ENCODE measurements around the gene GSK3B. TPM values are rescaled to one million over a fixed set of nuclear protein-coding genes. Genes with fewer than 3 reads are reported as not detected.

Gene GSK3B
- total and polyA plus RNA-seq, 2 donors (not counting 1 experiment from before 2014, with no cell fraction given): 12.3 to 33.3 TPM

DNA sequence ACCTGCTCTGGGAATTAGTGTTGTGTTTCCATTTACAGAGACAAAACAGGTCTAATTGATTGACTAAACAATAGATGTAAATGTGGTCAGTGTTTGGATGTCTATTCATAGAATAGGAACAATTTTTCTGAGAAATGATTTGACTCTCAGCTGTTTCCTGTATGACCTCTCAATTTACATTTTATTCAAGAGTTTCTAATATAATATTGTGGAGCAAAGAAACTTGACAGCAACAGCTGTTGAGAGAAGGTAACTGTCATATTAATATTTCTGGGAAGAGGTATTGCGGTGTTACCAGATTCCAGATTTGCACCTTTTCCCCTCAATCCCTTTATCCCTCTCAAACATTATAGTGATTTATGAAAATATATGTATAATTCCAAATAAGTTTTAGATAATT, 316.1 kb downstream of the GSK3B start:
- no peak overlapping the region for H3K4me2 ChIP-seq (replicated peaks; ENCODE audit: low read depth, low read length, poor library complexity, severe bottlenecking)
- H3K27me3 ChIP-seq (replicated peaks in 1 of 4; ENCODE audit: control extremely low read depth in 1 of 4, control insufficient read depth in 3 of 4, insufficient read depth in 4 of 4, low read length in 3 of 4): no peaks in the 10 kb centered on the region
- POLR2A ChIA-PET: no interaction called here
- peaks cover 0 to 4% (median 3%) of the 10 kb centered on the region in 3 donors for H3K9me3 ChIP-seq (ENCODE audit: control extremely low read depth in 1 of 3, control insufficient read depth in 2 of 3, insufficient read depth in 1 of 3, low read length in 2 of 3)
- TF ChIP-seq EZH2 (IDR thresholded peaks at IDR 0.05; ENCODE audit: borderline replicate concordance, insufficient read depth, low read depth, low read length, poor library complexity, severe bottlenecking): no peak
- TF ChIP-seq, protein P1, sequence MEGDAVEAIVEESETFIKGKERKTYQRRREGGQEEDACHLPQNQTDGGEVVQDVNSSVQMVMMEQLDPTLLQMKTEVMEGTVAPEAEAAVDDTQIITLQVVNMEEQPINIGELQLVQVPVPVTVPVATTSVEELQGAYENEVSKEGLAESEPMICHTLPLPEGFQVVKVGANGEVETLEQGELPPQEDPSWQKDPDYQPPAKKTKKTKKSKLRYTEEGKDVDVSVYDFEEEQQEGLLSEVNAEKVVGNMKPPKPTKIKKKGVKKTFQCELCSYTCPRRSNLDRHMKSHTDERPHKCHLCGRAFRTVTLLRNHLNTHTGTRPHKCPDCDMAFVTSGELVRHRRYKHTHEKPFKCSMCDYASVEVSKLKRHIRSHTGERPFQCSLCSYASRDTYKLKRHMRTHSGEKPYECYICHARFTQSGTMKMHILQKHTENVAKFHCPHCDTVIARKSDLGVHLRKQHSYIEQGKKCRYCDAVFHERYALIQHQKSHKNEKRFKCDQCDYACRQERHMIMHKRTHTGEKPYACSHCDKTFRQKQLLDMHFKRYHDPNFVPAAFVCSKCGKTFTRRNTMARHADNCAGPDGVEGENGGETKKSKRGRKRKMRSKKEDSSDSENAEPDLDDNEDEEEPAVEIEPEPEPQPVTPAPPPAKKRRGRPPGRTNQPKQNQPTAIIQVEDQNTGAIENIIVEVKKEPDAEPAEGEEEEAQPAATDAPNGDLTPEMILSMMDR (IDR thresholded peaks at IDR 0.05): no peak
- ATAC-seq (ENCODE audit: low read depth) (no peak), DNase-seq (no peak)
- intact Hi-C loops (cut with micrococcal nuclease): no loop called here
- WGBS (ENCODE audit: insufficient coverage): no CpG with 5 or more reads among the region's 1 CpG
- no peak overlapping the region for H2AFZ ChIP-seq (ENCODE audit: insufficient read depth, low read depth, low read length, poor library complexity, severe bottlenecking)
- Mint-ChIP-seq H3K4me3 (no peak overlapping the region), H3K4me1 (no peaks in the 10 kb centered on the region), H3K9me3 (ENCODE audit: insufficient read depth) (no peaks in the 10 kb centered on the region), H3K27me3 (no peaks in the 10 kb centered on the region), H3K27ac (no peak overlapping the region)
- H3K27ac ChIP-seq (ENCODE audit: low read length in 2 of 2): no peak overlapping the region
- no peaks in the 10 kb centered on the region for H3K4me1 ChIP-seq (ENCODE audit: control insufficient read depth in 2 of 2, insufficient read depth in 2 of 2, low read length in 2 of 2)
- CTCF ChIA-PET: no interaction called here
- no peaks in the 10 kb centered on the region for H3K79me2 ChIP-seq (ENCODE audit: control insufficient read depth, insufficient read depth, low read length)
- H3K9ac ChIP-seq (ENCODE audit: low read length): no peak overlapping the region
- H3K36me3 ChIP-seq (replicated peaks in 1 of 2; ENCODE audit: control extremely low read depth in 1 of 2, control insufficient read depth in 1 of 2, extremely low read depth in 1 of 2, insufficient read depth in 2 of 2, low read length in 1 of 2): no peaks in the 10 kb centered on the region
- no peak overlapping the region for H3K4me3 ChIP-seq (ENCODE audit: control extremely low read depth in 1 of 5, extremely low read depth in 1 of 5, insufficient read depth in 1 of 5, low read depth in 2 of 5, low read length in 4 of 5)
- no peaks in the 10 kb centered on the region for H4K20me1 ChIP-seq (ENCODE audit: control insufficient read depth, insufficient read depth, low read length, poor library complexity, severe bottlenecking)

DNA sequence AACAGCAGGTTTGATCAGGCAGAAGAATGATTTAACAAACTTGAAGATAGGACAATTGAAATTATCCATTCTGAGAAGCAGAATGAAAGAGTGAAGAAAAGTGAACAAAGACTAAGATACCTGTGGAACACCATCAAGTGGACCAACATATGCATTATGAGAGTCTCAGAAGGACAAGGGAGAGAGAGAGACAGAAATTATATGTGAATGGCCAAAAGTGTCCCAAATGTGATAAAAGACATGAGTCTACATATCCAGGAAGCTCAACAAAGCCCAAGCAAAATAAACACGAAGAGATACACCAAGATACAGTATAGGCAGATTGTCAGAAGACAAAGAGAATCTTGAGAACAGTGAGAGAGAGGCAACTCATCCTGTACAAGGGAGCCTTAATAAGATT, 317.9 kb downstream of the GSK3B start:
- intact Hi-C loops (cut with micrococcal nuclease): no loop called here
- Mint-ChIP-seq H3K9me3 (ENCODE audit: insufficient read depth) (no peaks in the 10 kb centered on the region), H3K27me3 (peaks cover 4% of the 10 kb centered on the region), H3K27ac (no peak overlapping the region), H3K4me1 (no peaks in the 10 kb centered on the region), H3K4me3 (no peak overlapping the region)
- Histone ChIP-seq H3K27ac (ENCODE audit: low read length in 2 of 2) (no peak overlapping the region), H3K27me3 (replicated peaks in 1 of 4; ENCODE audit: control extremely low read depth in 1 of 4, control insufficient read depth in 3 of 4, insufficient read depth in 4 of 4, low read length in 3 of 4) (no peaks in the 10 kb centered on the region), H3K4me2 (replicated peaks; ENCODE audit: low read depth, low read length, poor library complexity, severe bottlenecking) (no peak overlapping the region), H3K79me2 (ENCODE audit: control insufficient read depth, insufficient read depth, low read length) (no peaks in the 10 kb centered on the region), H3K36me3 (replicated peaks in 1 of 2; ENCODE audit: control extremely low read depth in 1 of 2, control insufficient read depth in 1 of 2, extremely low read depth in 1 of 2, insufficient read depth in 2 of 2, low read length in 1 of 2) (no peaks in the 10 kb centered on the region), H3K9ac (ENCODE audit: low read length) (no peak overlapping the region), H3K4me3 (ENCODE audit: control extremely low read depth in 1 of 5, extremely low read depth in 1 of 5, insufficient read depth in 1 of 5, low read depth in 2 of 5, low read length in 4 of 5) (no peak overlapping the region), H3K9me3 (ENCODE audit: control extremely low read depth in 1 of 3, control insufficient read depth in 2 of 3, insufficient read depth in 1 of 3, low read length in 2 of 3) (peaks cover 0 to 4% (median 3%) of the 10 kb centered on the region in 3 donors), H4K20me1 (ENCODE audit: control insufficient read depth, insufficient read depth, low read length, poor library complexity, severe bottlenecking) (no peaks in the 10 kb centered on the region), H2AFZ (ENCODE audit: insufficient read depth, low read depth, low read length, poor library complexity, severe bottlenecking) (no peak overlapping the region), H3K4me1 (ENCODE audit: control insufficient read depth in 2 of 2, insufficient read depth in 2 of 2, low read length in 2 of 2) (no peaks in the 10 kb centered on the region)
- POLR2A ChIA-PET: no interaction called here
- DNase-seq: no peak
- WGBS (ENCODE audit: insufficient coverage): no CpG with 5 or more reads among the region's 1 CpG
- TF ChIP-seq, protein P1 (IDR thresholded peaks at IDR 0.05): no peak
- TF ChIP-seq EZH2 (IDR thresholded peaks at IDR 0.05; ENCODE audit: borderline replicate concordance, insufficient read depth, low read depth, low read length, poor library complexity, severe bottlenecking): no peak
- CTCF ChIA-PET: no interaction called here
- ATAC-seq (ENCODE audit: low read depth): no peak

Data from B cell (primary cell).